H1 (cell line): ENCODE data around the gene SEMA5B. TPM values are rescaled to one million over a fixed set of nuclear protein-coding genes. Genes with fewer than 3 reads are reported as not detected.

Experiments used
- ASH2L ChIP-seq: fragments of 200-600, 300-600 bp; sonication (generic); IDR thresholded peaks from one replicate; pipeline ENCODE4 v1.7.1; 2017; ENCODE audit warnings: low read length
- GABPA ChIP-seq: IDR thresholded peaks from 2 replicates; pipeline ENCODE4 v1.6.1; 2011; ENCODE audit warnings: mild to moderate bottlenecking, low read length, moderate library complexity, borderline replicate concordance; ENCODE audit not compliant: insufficient read depth
- RNF2 ChIP-seq: fragments of 200-900, 300-1000 bp; sonication (generic); IDR thresholded peaks from 2 replicates; pipeline ENCODE4 v1.7.1; 2016; ENCODE audit warnings: borderline replicate concordance, low read depth, mild to moderate bottlenecking, antibody characterized with exemption, low read length; ENCODE audit not compliant: poor library complexity, severe bottlenecking; ENCODE audit errors: missing control alignments
- SP1 ChIP-seq: IDR thresholded peaks from 2 replicates; pipeline ENCODE4 v1.6.1; 2011; ENCODE audit warnings: low read depth, low read length
- polyA plus RNA-seq, 7 experiments: library from polyadenylated mRNA; depleted of rRNA in 3 of 7; stranded (reverse) in 5 of 7; unstranded in 2 of 7; fragments of >200 nt in 5 of 7; fragments of 200-250 nt in 2 of 7; gene quantifications; 1 replicate in 5 of 7; 2 replicates in 1 of 7; 4 replicates in 1 of 7; pipeline versions ENCODE4 v1.2.1 to v1.2.3, GENCODE V29; 2011 to 2013; ENCODE audit warnings: missing spikeins in 2 of 7, mixed read lengths in 2 of 7
- total RNA-seq: library from RNA; stranded (reverse); fragmentation: NEBNext Ultra II Directional; extraction: Animal tissue kit (Norgen Biotek cat#: 25700); gene quantifications from 2 replicates; pipeline ENCODE4 v1.2.1, GENCODE V29; 2021

The SEMA5B gene
- total and polyA plus RNA-seq, 2 of the 8 experiments (the other 6 are each of a cell fraction or from before 2014, with no cell fraction given), result 13.1 to 22.4 TPM

DNA sequence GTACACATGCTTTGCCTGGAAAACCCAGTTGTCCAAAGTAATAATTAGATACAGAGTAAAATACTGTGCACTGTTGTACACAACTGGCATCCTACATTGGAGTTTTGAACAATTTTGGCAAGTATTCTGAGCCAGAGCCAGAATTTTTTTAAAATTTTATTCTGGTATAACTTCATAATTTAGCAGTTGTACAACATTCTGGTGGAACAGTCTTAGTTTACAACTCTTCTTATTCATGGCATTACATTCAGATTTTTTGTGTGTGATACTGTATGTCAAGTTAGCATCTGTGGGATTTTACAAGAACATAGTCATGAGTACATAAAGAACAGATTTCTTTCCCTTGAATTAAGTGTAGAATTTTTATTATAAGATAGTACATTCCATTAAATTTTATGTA, 165.2 kb downstream of the SEMA5B start (continued):
- TF ChIP-seq GABPA (no peak), RNF2 (no peak), SP1 (no peak), ASH2L (no peak)

Other genes with a start within 250 kb of the SEMA5B start
- gene HSPBAP1, start 233.9 kb downstream of the SEMA5B start, total RNA-seq, result 8.3 and 8.7 TPM in 2 replicates
- 3.8 and 7.5 TPM in 2 replicates for gene HSPBAP1, start 233.9 kb downstream of the SEMA5B start, polyA plus RNA-seq (2011; rRNA removed)
- gene SLC49A4, start 232.7 kb downstream of the SEMA5B start, total RNA-seq, result 10.2 and 10.5 TPM in 2 replicates
- gene SLC49A4, start 232.7 kb downstream of the SEMA5B start, polyA plus RNA-seq (2011; rRNA removed), result 5.5 and 9.5 TPM in 2 replicates
- 32.8 and 36.5 TPM in 2 replicates for gene PDIA5, start 39.3 kb upstream of the SEMA5B start, total RNA-seq
- 18.2 and 18.9 TPM in 2 replicates for gene PDIA5, start 39.3 kb upstream of the SEMA5B start, polyA plus RNA-seq (2011; rRNA removed)
- 10.4 and 10.6 TPM in 2 replicates for gene SEC22A, start 174.2 kb upstream of the SEMA5B start, total RNA-seq
- 10.4 and 17.1 TPM in 2 replicates for gene SEC22A, start 174.2 kb upstream of the SEMA5B start, polyA plus RNA-seq (2011; rRNA removed)